ENCODE results near the gene TSSK2. TPM values are rescaled to one million over a fixed set of nuclear protein-coding genes. Genes with fewer than 3 reads are reported as not detected.

The TSSK2 gene
- total RNA-seq, 3 donors from 2014 or later = not detected

- H3K27me3 Mint-ChIP-seq (ENCODE audit: low read depth) = no peaks in the 10 kb centered on the region
- ATAC-seq (no peak), DNase-seq (no peak)
- H3K4me1 Mint-ChIP-seq (ENCODE audit: low read depth) = peaks cover 13% of the 10 kb centered on the region
- no peak overlapping the region for H3K4me3 Mint-ChIP-seq
- H3K9me3 Mint-ChIP-seq = no peaks in the 10 kb centered on the region
- H3K36me3 Mint-ChIP-seq (ENCODE audit: insufficient read depth) = no peaks in the 10 kb centered on the region
Measured at GRCh38 chr22:19125474-19126308, 5.4 kb upstream of the TSSK2 start.

DNA sequence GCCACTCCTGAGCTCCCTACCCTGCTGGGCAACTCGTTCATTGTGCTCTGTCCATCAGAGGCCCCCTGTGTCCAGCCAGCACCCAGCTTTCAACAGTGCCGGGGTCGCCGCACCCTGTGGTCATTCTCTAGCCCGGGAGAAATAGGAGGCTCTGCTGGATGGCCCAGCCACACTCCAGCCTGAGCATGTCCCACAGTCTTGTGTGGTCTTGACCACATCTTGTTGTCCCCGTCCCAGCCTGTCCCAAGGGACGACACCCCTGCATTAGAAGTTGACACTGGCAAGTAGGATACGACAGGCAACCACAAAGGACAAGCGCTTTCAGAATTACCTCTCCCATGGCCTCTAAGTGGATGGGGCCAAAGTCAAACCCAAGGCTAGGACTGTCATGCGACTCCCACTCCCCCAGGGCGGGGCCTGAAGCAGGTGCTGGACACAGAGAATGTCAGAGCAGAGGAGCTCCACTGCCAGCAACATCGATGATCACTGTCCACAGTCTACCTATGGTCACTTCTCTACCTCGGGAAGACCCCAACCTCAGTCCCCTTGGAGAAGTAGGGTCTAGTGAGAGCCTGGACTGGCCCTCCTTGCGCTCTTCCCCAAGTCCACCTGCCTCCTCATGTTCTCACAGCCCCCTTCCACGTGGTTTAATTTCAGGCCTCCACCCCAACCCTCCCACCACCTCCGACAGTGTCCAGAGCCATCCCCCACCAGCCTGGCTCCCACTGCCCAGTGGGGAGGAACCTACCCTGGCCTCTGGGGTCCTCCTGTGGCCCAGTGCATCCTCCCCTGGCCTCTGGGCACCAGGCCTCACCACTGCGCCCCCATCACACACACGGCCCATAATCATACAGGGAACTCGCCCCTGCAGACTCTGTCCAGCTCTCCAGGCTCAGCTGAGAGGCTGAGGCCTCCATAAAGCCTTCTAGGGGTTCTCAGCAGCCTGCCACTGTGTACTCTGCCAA is 4.5 kb upstream of the TSSK2 start:
- ATAC-seq = no peak
- DNase-seq = no peak
- Mint-ChIP-seq H3K27me3 (ENCODE audit: low read depth) (no peaks in the 10 kb centered on the region), H3K4me3 (no peak overlapping the region), H3K36me3 (ENCODE audit: insufficient read depth) (peaks cover 3% of the 10 kb centered on the region), H3K4me1 (ENCODE audit: low read depth) (peaks cover 5% of the 10 kb centered on the region), H3K9me3 (no peaks in the 10 kb centered on the region)

GRCh38 chr22:19127329-19128008 is 3.6 kb upstream of the TSSK2 start:
- no peak for ATAC-seq
- Mint-ChIP-seq H3K36me3 (ENCODE audit: insufficient read depth) (peaks cover 3% of the 10 kb centered on the region), H3K4me1 (ENCODE audit: low read depth) (peaks cover 5% of the 10 kb centered on the region), H3K4me3 (no peak overlapping the region), H3K27me3 (ENCODE audit: low read depth) (no peaks in the 10 kb centered on the region), H3K9me3 (no peaks in the 10 kb centered on the region)
- no peak for DNase-seq

DNA sequence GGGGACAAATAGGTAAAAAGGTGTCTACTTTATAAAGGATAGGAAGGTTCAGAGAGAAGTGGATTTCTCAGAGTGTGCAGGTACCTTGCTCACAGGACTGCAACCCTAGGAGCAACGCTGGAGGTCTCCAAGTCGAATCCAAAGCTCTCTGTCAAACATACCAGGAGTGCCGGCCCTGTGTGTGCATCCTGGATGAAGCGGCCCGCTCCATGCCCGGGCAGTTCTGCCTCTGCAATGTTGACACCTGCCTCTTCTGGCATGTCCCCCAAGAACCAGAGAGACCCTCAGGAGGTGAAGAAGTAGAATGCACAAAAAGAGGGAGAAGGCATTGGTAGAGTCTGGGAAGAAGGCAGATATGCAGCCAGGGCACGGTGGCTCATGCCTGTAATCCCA is 3.1 kb upstream of the TSSK2 start:
- Mint-ChIP-seq H3K9me3 (no peaks in the 10 kb centered on the region), H3K4me3 (no peak overlapping the region), H3K36me3 (ENCODE audit: insufficient read depth) (peaks cover 3% of the 10 kb centered on the region), H3K27me3 (ENCODE audit: low read depth) (no peaks in the 10 kb centered on the region), H3K4me1 (ENCODE audit: low read depth) (peaks cover 2% of the 10 kb centered on the region)
- ATAC-seq = no peak
- DNase-seq = no peak

DNA sequence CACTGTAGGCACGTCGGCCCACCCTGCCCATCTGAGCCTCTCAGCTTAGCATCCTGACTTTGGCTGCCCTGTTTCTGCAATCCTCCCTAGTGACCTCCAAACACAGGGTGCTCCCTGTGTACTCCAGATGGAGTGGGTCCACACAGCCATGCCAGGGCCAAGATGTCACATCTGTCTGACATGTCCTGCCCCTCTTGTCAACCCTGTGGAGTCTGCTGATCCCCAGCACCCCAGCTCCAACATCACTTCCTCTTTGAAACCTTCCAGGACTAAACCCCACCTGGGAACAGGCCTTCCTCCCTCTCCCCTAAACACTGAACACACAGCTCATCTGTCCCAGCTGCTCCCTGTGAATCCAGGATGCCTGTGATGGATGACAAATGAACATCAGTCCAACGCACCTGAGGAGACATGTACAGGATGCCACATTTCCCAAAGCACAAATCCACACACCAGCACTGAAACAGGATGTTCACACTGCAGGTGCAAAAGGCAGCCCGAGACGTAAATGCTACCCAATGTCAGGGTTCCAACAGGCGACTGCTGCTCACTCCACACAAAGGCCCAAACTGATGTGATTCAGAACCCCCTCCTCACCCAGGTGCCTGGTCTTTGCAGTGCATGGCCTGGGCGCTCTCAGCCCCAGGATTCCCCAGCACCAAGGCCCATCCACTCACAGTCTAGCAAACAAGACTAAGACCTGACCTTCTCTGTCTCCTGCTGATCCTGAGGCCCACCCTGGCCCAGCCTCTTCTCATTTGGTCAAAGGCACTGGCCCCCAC is 2.0 kb upstream of the TSSK2 start:
- Mint-ChIP-seq H3K9me3 (no peaks in the 10 kb centered on the region), H3K4me1 (ENCODE audit: low read depth) (no peaks in the 10 kb centered on the region), H3K27me3 (ENCODE audit: low read depth) (no peaks in the 10 kb centered on the region), H3K36me3 (ENCODE audit: insufficient read depth) (peaks cover 3% of the 10 kb centered on the region), H3K4me3 (no peak overlapping the region)
- ATAC-seq (no peak), DNase-seq (no peak)

DNA sequence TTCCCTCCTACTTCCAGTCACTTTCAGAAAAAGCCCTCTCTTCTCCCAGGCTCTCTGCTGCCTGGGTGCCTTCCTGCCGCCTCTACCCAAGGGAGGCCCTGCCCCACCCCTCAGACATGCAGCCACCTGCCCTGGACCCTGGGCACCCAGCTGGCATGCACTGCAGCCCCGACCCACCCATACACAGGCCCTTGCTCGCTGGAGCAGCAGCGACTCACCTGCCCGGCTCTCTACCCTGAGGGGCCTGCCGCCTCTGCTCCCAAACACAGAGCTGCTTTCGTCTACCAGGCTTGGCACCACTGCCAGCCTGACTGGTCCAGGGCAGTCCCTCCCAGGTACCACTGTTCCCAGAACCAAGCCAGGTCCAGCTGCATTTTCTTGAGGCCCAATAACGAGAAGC is 1.2 kb upstream of the TSSK2 start:
- H3K36me3 Mint-ChIP-seq (ENCODE audit: insufficient read depth) = peaks cover 3% of the 10 kb centered on the region
- ATAC-seq = no peak
- H3K4me3 Mint-ChIP-seq = no peak overlapping the region
- no peaks in the 10 kb centered on the region for H3K9me3 Mint-ChIP-seq
- H3K4me1 Mint-ChIP-seq (ENCODE audit: low read depth) = no peaks in the 10 kb centered on the region
- H3K27me3 Mint-ChIP-seq (ENCODE audit: low read depth) = no peaks in the 10 kb centered on the region
- no peak for DNase-seq

- no peaks in the 10 kb centered on the region for H3K27me3 Mint-ChIP-seq (ENCODE audit: low read depth)
- H3K4me1 Mint-ChIP-seq (ENCODE audit: low read depth) = no peaks in the 10 kb centered on the region
- no peak for ATAC-seq
- no peak for DNase-seq
- no peaks in the 10 kb centered on the region for H3K9me3 Mint-ChIP-seq
- no peak overlapping the region for H3K4me3 Mint-ChIP-seq
- H3K36me3 Mint-ChIP-seq (ENCODE audit: insufficient read depth) = peaks cover 15% of the 10 kb centered on the region
Measured at GRCh38 chr22:19131685-19132015, 542 bp downstream of the TSSK2 start.

DNA sequence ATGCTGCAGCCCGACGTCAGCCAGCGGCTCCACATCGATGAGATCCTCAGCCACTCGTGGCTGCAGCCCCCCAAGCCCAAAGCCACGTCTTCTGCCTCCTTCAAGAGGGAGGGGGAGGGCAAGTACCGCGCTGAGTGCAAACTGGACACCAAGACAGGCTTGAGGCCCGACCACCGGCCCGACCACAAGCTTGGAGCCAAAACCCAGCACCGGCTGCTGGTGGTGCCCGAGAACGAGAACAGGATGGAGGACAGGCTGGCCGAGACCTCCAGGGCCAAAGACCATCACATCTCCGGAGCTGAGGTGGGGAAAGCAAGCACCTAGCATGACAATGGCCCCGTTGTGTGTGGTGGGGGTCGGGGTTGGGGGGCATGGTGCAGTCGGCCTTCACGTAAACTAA is 1.0 kb downstream of the TSSK2 start:
- ATAC-seq = no peak
- no peak for DNase-seq
- Mint-ChIP-seq H3K4me3 (no peak overlapping the region), H3K27me3 (ENCODE audit: low read depth) (no peaks in the 10 kb centered on the region), H3K4me1 (ENCODE audit: low read depth) (no peaks in the 10 kb centered on the region), H3K9me3 (no peaks in the 10 kb centered on the region), H3K36me3 (ENCODE audit: insufficient read depth) (peaks cover 19% of the 10 kb centered on the region)

DNA sequence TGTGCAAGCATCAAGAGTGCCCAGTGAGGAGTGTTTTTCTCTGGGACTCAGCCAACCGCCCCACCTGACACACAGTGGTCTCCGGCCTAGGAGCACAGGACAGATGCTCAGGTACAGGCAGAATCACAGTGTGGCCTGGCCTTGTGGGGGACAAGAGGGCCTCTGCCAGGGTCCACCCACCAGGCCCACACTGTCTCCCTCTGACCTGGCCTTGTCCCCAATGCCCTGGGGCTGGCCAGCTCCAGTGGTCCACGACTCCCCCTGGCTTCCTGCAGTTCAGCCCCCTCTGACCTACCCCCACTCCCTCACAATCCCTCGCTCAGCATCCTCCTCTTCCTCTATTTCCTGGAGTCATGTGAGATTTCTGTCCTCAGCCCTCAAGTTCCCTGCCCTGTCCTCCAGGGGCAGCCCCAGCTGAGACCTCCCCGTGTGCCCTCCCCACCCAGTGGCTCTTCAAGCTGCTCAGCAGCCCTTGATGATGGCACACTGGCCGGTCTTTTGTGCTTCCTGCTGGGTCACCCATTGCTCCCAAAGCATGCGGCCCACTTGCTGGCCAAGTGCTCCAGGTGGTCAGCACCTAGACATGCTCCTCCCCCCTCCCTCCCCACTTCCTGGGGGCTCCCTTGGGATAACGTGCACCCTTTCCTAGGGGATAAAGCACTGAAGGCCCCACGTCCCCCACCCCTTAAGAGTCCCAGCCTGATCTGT is 1.7 kb downstream of the TSSK2 start:
- Mint-ChIP-seq H3K36me3 (ENCODE audit: insufficient read depth) (peaks cover 20% of the 10 kb centered on the region), H3K4me3 (no peak overlapping the region), H3K27me3 (ENCODE audit: low read depth) (no peaks in the 10 kb centered on the region), H3K9me3 (no peaks in the 10 kb centered on the region), H3K4me1 (ENCODE audit: low read depth) (no peaks in the 10 kb centered on the region)
- ATAC-seq = no peak
- DNase-seq = no peak

- Mint-ChIP-seq H3K9me3 (no peaks in the 10 kb centered on the region), H3K36me3 (ENCODE audit: insufficient read depth) (peaks cover 20% of the 10 kb centered on the region), H3K4me1 (ENCODE audit: low read depth) (no peaks in the 10 kb centered on the region), H3K4me3 (no peak overlapping the region), H3K27me3 (ENCODE audit: low read depth) (no peaks in the 10 kb centered on the region)
- DNase-seq = no peak
- ATAC-seq = no peak
Measured at GRCh38 chr22:19133561-19133960, 2.5 kb downstream of the TSSK2 start.

- Mint-ChIP-seq H3K9me3 (no peaks in the 10 kb centered on the region), H3K27me3 (ENCODE audit: low read depth) (no peaks in the 10 kb centered on the region), H3K4me3 (no peak overlapping the region), H3K36me3 (ENCODE audit: insufficient read depth) (peaks cover 26% of the 10 kb centered on the region), H3K4me1 (ENCODE audit: low read depth) (no peaks in the 10 kb centered on the region)
- DNase-seq (no peak), ATAC-seq (no peak)
Measured at GRCh38 chr22:19134176-19134831, 3.2 kb downstream of the TSSK2 start.

GRCh38 chr22:19134874-19135273 is 3.8 kb downstream of the TSSK2 start:
- Mint-ChIP-seq H3K4me1 (ENCODE audit: low read depth) (no peaks in the 10 kb centered on the region), H3K9me3 (no peaks in the 10 kb centered on the region), H3K27me3 (ENCODE audit: low read depth) (no peaks in the 10 kb centered on the region), H3K4me3 (no peak overlapping the region), H3K36me3 (ENCODE audit: insufficient read depth) (peaks cover 32% of the 10 kb centered on the region)
- DNase-seq (no peak), ATAC-seq (no peak)

- Mint-ChIP-seq H3K9me3 (no peaks in the 10 kb centered on the region), H3K36me3 (ENCODE audit: insufficient read depth) (peaks cover 34% of the 10 kb centered on the region), H3K4me3 (no peak overlapping the region), H3K27me3 (ENCODE audit: low read depth) (no peaks in the 10 kb centered on the region), H3K4me1 (ENCODE audit: low read depth) (no peaks in the 10 kb centered on the region)
- no peak for ATAC-seq
- no peak for DNase-seq
Measured at GRCh38 chr22:19136915-19137314, 5.8 kb downstream of the TSSK2 start.

Measured in activated T-cell treated with anti-CD3 and anti-CD28 coated beads, Interleukin-2, amount 50 U/mL, for 4 hours (primary cell).